ENCODE data around the gene CCM2L. TPM values are rescaled to one million over a fixed set of nuclear protein-coding genes. Genes with fewer than 3 reads are reported as not detected.

The CCM2L gene
- total RNA-seq, 2 experiments from 2014 or later, result not detected

- Mint-ChIP-seq H3K9me3 (no peaks in the 10 kb centered on the region), H3K4me1 (ENCODE audit: low read depth) (no peaks in the 10 kb centered on the region), H3K4me3 (no peak overlapping the region), H3K27me3 (ENCODE audit: low read depth) (peaks cover 2% of the 10 kb centered on the region), H3K36me3 (ENCODE audit: low read depth) (no peaks in the 10 kb centered on the region), H3K27ac (no peak overlapping the region)
- intact Hi-C loops (cut with micrococcal nuclease), result no loop called here
- CTCF ChIA-PET, result interaction anchor here (0.8 to 1.1 kb wide), 2 partner anchors 20 to 29 kb away, joined by 3 read pairs; no protein-coding TSS in a partner anchor
- no peak for DNase-seq
These were observed 61.3 kb downstream of the CCM2L start for GRCh38 chr20:32071395-32072167.

DNA sequence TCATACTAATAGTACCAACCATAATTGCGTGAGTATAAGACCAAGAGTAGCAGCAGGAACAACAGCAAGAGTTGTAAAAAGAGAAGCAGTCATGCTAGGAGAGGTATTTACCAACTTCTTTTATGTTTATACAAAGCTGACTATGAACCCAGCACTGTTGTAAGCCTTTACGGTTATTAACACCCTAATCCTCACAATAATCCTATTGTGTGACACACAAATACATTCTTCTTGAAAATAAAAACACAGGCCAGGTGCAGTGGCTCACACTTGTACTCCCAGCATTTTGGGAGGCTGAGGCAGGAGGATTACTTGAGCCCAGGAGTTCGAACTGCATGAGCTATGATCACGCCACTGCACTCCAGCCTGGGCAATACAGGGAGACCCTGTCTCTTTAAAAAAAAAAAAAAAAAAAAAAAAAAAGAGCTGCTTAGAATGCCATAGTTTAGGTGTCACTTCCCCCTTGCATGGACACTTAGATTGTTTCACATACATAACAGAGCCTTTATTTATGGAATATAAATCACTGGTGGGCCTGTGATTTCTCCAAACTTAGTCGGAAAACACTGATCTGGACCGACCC is 62.0 kb downstream of the CCM2L start:
- no peak overlapping the region for H3K27ac Mint-ChIP-seq
- H3K4me1 Mint-ChIP-seq (ENCODE audit: low read depth), result no peaks in the 10 kb centered on the region
- H3K9me3 Mint-ChIP-seq, result no peaks in the 10 kb centered on the region
- no peak for DNase-seq
- intact Hi-C loops (cut with micrococcal nuclease), result no loop called here
- H3K27me3 Mint-ChIP-seq (ENCODE audit: low read depth), result peaks cover 2% of the 10 kb centered on the region
- CTCF ChIA-PET, result interaction anchor here (0.5 to 1.1 kb wide), 3 partner anchors 19 to 114 kb away, joined by 3 read pairs; no protein-coding TSS in a partner anchor
- H3K4me3 Mint-ChIP-seq, result no peak overlapping the region
- H3K36me3 Mint-ChIP-seq (ENCODE audit: low read depth), result no peaks in the 10 kb centered on the region

GRCh38 chr20:32075534-32075933 is 65.3 kb downstream of the CCM2L start:
- H3K9me3 Mint-ChIP-seq, result no peaks in the 10 kb centered on the region
- CTCF ChIA-PET, result interaction anchor here (0.6 kb wide), 1 partner anchor 577 kb away, joined by 3 read pairs; no protein-coding TSS in a partner anchor
- no peak for DNase-seq
- no peak overlapping the region for H3K27ac Mint-ChIP-seq
- H3K36me3 Mint-ChIP-seq (ENCODE audit: low read depth), result no peaks in the 10 kb centered on the region
- intact Hi-C loops (cut with micrococcal nuclease), result no loop called here
- H3K4me3 Mint-ChIP-seq, result no peak overlapping the region
- H3K27me3 Mint-ChIP-seq (ENCODE audit: low read depth), result no peaks in the 10 kb centered on the region
- H3K4me1 Mint-ChIP-seq (ENCODE audit: low read depth), result no peaks in the 10 kb centered on the region

DNA sequence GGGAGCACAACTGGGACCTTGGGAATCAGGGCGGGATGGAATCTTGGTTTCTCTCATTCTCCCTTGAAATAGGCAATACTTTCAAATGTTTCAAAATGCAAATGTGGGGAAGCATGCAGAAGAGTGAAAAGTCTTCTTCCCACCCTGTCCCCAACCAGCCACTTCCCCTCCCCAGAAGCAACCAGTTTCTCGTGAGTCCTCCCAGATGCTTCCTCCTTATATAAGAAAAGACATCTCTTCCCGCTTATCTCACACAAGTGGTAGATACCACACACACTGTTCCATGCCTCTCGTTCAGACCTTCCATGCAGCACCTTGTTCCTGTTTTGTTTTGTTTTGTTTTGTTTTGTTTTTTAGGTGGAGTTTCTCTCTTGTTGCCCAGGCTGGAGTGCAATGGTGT is 67.0 kb downstream of the CCM2L start:
- peaks cover 4% of the 10 kb centered on the region for H3K27me3 Mint-ChIP-seq (ENCODE audit: low read depth)
- H3K4me3 Mint-ChIP-seq, result no peak overlapping the region
- CTCF ChIA-PET, result no interaction called here
- no peak for DNase-seq
- H3K36me3 Mint-ChIP-seq (ENCODE audit: low read depth), result no peaks in the 10 kb centered on the region
- H3K4me1 Mint-ChIP-seq (ENCODE audit: low read depth), result no peaks in the 10 kb centered on the region
- H3K9me3 Mint-ChIP-seq, result no peaks in the 10 kb centered on the region
- no peak overlapping the region for H3K27ac Mint-ChIP-seq
- intact Hi-C loops (cut with micrococcal nuclease), result no loop called here

DNA sequence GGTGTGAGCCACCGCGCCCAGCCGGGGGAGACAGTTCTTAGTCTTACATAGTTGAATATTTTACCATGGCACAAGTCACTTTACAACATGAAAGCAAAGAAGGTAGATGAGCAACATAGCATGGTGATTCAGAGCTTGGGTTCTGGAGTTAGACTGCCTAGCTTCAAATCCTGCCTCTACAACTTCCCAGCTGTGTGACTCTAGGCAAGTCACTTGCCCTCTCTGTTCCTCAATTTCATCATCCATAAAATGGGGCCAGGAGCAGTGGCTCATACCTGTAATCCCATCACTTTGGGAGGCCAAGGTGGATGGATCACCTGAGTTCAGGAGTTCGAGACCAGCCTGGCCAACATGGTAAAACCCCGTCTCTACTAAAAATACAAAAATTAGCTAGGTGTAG is 68.1 kb downstream of the CCM2L start:
- intact Hi-C loops (cut with micrococcal nuclease), result no loop called here
- Mint-ChIP-seq H3K27ac (no peak overlapping the region), H3K4me1 (ENCODE audit: low read depth) (no peaks in the 10 kb centered on the region), H3K4me3 (no peak overlapping the region), H3K9me3 (no peaks in the 10 kb centered on the region), H3K36me3 (ENCODE audit: low read depth) (no peaks in the 10 kb centered on the region), H3K27me3 (ENCODE audit: low read depth) (peaks cover 4% of the 10 kb centered on the region)
- CTCF ChIA-PET, result interaction anchor here (1.3 to 2.0 kb wide), 2 partner anchors 12 to 256 kb away, joined by 3 to 7 read pairs; no protein-coding TSS in a partner anchor
- no peak for DNase-seq

GRCh38 chr20:32078791-32079190 is 68.6 kb downstream of the CCM2L start:
- peaks cover 4% of the 10 kb centered on the region for H3K27me3 Mint-ChIP-seq (ENCODE audit: low read depth)
- no peaks in the 10 kb centered on the region for H3K9me3 Mint-ChIP-seq
- no peak overlapping the region for H3K27ac Mint-ChIP-seq
- intact Hi-C loops (cut with micrococcal nuclease), result no loop called here
- H3K36me3 Mint-ChIP-seq (ENCODE audit: low read depth), result no peaks in the 10 kb centered on the region
- H3K4me1 Mint-ChIP-seq (ENCODE audit: low read depth), result no peaks in the 10 kb centered on the region
- CTCF ChIA-PET, result interaction anchor here (1.2 to 2.0 kb wide), 3 partner anchors 12 to 256 kb away, joined by 3 to 7 read pairs (median 3); no protein-coding TSS in a partner anchor
- no peak overlapping the region for H3K4me3 Mint-ChIP-seq
- DNase-seq, result no peak

- no peaks in the 10 kb centered on the region for H3K4me1 Mint-ChIP-seq (ENCODE audit: low read depth)
- CTCF ChIA-PET, result interaction anchor here (1.2 to 2.0 kb wide), 2 partner anchors 11 to 17 kb away, joined by 3 to 7 read pairs; no protein-coding TSS in a partner anchor
- intact Hi-C loops (cut with micrococcal nuclease), result no loop called here
- no peak for DNase-seq
- no peaks in the 10 kb centered on the region for H3K9me3 Mint-ChIP-seq
- H3K36me3 Mint-ChIP-seq (ENCODE audit: low read depth), result no peaks in the 10 kb centered on the region
- H3K27me3 Mint-ChIP-seq (ENCODE audit: low read depth), result peaks cover 4% of the 10 kb centered on the region
- H3K27ac Mint-ChIP-seq, result no peak overlapping the region
- H3K4me3 Mint-ChIP-seq, result no peak overlapping the region
These were observed 69.4 kb downstream of the CCM2L start for GRCh38 chr20:32079655-32080109.

DNA sequence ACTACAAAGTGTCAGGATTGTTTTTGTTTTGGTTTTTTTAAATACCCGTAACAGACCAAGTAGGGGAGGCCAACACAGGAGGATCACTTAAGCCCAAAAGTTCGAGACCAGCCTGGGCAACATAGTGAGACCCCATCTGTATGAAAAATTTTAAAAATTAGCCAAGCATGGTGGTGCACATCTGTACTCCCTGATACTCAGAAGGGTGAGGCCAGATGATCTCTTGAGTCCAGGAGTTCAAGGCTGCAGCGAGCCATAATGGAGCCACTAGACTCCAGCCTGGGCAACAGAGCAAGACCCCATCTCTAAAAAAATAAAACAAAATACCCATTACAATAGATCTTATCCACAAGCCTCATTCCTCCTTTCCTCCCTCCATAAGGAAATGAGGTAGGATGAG is 70.5 kb downstream of the CCM2L start:
- Mint-ChIP-seq H3K9me3 (no peaks in the 10 kb centered on the region), H3K4me1 (ENCODE audit: low read depth) (no peaks in the 10 kb centered on the region), H3K27me3 (ENCODE audit: low read depth) (peaks cover 4% of the 10 kb centered on the region), H3K36me3 (ENCODE audit: low read depth) (no peaks in the 10 kb centered on the region), H3K27ac (no peak overlapping the region), H3K4me3 (no peak overlapping the region)
- DNase-seq, result no peak
- intact Hi-C loops (cut with micrococcal nuclease), result no loop called here
- CTCF ChIA-PET, result interaction anchor here (0.6 to 2.5 kb wide), 4 partner anchors 11 to 351 kb away, joined by 3 to 11 read pairs (median 4); no protein-coding TSS in a partner anchor

Other genes with a start within 250 kb of the CCM2L start
- gene MYLK2, start 191.1 kb upstream of the CCM2L start, total RNA-seq, result under 1 TPM in 1 of 2 experiments, not detected in 1; 0.17 TPM
- gene FOXS1, start 164.8 kb upstream of the CCM2L start, total RNA-seq, result not detected
- gene DUSP15, start 139.9 kb upstream of the CCM2L start, total RNA-seq, result not detected
- not detected for gene TTLL9, start 139.8 kb upstream of the CCM2L start, total RNA-seq
- gene PDRG1, start 58.4 kb upstream of the CCM2L start, total RNA-seq, result 10 to 100 TPM; 17.4 to 19.3 TPM
- under 1 TPM; 0.02 TPM for gene XKR7, start 42.3 kb upstream of the CCM2L start, total RNA-seq
- gene HCK, start 41.8 kb downstream of the CCM2L start, total RNA-seq, result not detected
- 10 to 100 TPM; 37.9 to 39.1 TPM for gene TM9SF4, start 99.3 kb downstream of the CCM2L start, total RNA-seq
- gene PLAGL2, start 197.3 kb downstream of the CCM2L start, total RNA-seq, result 10 to 100 TPM; 63.3 to 64.9 TPM
- 10 to 100 TPM; 37.1 to 38.9 TPM for gene POFUT1, start 197.4 kb downstream of the CCM2L start, total RNA-seq